GM19397 (cell line): ENCODE results near the gene TBC1D14.

ENCODE experiments used
- ATAC-seq: cut with Tn5 transposase; IDR thresholded peaks from one replicate; pipeline ENCODE4 v1.9.1; 2021; ENCODE audit warnings: mild to moderate bottlenecking, moderate library complexity; ENCODE audit not compliant: unreplicated experiment

Gene TBC1D14

DNA sequence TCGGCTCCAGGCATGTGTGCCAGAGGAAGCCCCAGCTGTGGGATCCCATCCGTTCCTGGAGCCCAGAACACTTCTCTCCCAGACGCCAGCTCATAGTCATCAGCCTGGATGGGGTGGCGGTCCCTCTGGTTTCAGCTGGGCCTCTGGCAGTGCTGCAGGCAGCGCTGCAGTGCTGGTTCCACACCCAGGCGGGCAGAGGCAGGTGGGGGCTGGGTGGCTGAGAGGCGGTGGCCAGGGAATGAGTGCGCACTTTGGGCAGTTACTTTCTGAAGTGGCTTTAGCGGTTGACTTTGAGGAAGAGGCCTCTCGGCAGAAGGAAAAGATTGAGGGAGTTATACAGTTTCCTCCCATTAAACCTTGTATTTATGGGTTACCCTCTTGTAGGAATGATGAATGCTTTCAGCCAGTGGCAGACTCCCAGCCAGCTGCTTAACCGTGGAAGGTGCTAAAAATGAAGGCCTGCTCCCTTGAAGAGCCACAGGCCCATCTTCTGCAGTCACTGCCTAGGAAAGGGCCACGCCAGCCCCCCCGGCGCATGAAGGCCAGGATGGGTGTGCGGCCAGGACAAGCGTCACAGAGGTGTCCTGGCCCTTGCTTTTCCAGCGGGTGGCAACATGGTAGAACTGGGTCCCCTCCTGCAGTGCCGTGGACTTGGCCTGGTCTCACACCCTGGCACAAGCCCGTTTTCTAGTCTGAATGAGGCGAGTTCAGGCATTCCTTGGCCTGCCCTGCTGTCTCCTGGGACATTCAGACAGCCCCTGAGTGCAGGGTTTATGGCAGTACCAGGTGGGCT lies 143.5 kb downstream of the TBC1D14 start:
- ATAC-seq, result no peak

DNA sequence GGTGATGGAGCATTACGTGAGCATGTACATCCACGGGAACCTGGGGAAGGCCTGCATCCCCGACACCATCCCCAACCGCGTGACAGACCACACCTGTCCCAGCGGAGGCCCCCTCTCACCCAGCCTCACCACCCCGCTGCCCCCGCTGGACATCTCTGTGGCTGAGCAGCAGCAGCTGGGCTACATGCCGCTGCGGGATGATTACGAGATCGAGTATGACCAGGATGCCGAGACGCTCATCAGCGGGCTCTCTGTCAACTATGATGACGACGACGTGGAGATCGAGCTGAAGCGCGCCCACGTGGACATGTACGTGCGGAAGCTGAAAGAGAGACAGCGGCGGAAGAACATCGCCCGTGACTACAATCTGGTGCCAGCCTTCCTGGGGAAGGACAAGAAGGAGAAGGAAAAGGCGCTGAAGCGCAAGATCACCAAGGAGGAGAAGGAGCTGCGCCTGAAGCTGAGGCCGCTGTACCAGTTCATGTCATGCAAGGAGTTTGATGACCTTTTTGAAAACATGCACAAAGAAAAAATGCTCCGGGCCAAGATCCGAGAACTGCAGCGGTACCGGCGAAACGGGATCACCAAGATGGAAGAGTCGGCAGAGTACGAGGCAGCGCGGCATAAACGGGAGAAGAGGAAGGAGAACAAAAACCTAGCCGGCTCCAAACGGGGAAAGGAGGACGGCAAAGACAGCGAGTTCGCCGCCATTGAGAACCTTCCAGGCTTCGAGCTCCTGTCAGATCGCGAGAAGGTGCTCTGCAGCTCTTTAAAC lies 144.7 kb downstream of the TBC1D14 start:
- ATAC-seq, result no peak

DNA sequence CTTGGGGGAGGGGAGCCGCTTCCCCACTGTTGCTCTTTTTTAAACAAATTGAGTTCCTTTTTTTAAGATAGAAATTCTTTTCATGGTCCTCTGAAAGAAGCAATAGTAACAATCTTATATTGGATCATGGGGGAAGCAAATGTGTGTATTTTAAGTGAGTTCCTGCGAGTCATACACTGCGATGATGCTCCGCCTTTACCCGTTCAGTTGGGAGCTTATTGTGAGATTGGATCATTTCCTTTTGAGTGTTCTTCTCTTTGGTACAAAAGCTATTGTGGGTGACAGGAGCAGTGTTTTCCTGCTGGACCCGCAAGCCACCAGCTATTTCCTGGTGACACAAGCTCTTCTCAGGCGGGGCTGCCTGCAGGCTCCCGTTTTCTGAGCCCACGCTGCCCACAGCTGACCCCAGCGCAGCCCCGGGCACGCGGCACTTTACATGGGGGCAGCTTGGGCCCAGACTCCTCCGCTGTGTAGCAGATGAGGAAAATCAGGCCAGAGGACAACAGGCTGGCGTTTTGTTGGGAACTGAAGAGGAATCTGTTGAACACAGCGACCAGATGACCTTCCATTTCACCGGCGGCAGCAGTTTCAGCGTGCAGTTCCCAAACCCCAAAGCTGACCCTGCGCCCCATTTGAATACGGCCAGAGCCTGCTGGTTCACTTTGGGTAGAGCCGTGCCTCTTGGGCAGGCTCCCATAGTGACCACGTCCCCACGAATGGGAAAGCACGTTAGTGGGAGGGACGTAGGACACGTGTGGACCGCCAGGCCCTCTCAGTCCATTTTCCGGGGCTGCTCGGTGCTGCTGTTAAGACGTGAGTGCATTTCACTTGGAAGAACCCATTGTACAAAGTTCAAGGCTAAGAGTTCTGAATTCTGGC lies 145.7 kb downstream of the TBC1D14 start:
- ATAC-seq, result no peak

DNA sequence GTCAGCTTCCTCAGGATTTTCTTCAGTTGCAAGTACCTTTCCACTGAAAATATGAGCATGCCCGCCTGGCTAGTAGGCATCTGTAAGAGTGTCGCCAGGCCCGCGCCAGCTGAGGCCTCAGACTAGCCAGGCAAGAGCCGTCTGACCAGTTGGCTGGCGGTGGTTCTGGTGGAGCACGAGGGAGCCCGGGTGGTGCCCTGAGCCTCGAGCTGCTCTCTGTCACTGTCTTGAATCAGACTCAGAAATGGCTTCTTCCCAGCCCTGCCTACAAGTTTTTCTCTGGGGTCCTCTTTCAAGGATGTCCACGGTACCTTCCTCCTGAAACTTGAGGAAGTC lies 146.3 kb downstream of the TBC1D14 start:
- no peak for ATAC-seq

DNA sequence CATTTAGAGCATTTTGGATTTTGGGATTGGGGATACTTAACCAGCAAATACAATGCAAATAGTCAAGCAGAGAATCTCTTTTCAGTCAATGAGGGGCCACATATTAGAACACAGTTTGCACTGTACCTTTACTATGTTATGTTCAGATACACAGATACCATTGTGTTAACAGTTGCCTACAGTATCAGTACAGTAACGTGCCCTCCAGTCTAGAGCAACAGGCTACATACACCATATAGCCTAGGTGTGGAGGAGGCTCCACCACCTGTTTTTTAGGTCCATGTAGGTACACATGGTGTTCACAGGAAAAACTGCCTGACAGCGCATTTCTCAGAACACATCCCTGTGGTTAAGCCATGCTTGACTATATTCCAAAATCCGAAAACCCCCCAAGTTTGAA lies 149.2 kb downstream of the TBC1D14 start:
- ATAC-seq, result no peak

DNA sequence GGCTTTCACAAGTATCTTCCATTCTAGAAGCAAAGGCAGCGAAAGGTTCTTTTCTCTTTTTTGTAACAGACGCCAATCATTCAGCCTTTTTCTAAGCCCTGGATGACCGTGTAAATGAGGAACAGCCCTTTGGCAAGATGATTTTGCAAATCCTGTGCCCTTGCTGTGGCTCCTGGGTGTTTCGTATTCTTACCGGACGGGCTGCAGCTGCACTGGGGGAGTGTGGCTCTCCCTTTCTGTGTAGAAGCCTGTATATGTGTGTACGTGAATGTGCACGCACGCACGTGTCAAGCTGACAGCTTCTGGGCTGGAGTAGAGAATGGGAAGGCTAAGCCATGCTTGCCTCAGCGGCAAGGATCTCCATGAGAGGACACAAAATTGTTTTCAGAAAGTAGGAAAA lies 150.0 kb downstream of the TBC1D14 start:
- ATAC-seq, result no peak

DNA sequence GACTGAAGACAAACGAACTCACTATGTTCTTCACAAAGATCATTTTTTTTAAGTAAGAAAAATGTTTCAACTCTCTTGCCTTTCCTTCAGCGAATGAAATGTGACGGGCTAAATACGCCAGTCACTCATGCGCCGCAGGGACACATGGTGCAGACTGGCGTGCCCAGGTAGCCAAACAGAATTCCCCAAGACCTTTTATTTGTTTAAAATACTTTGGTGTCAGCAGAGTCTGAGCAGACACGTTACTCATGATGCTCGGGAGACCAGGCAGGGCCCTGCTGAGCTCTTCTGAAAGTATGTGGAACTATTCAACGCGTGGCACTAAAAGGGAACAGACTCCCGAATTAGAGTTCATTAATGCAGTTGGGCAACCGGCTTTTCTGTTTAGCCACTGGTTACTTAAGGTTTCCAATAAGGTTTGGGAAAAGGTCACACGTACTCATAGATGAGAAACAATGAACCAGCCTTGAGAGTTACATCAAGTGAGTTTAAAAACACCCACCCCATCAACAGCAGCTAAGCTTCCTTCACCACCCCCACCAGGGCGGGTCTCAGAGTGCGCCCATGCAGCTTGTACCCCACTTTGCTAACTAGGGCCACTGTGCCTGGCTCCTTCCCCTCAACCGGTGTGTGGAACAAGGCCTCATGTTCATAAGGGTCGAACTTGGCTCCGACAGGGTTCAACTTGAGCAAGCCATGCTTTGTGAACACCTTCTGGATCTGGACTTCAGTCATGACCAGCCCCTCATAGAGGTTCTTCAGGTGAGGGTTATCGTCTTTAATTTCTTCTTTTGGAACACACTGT lies 150.9 kb downstream of the TBC1D14 start:
- ATAC-seq, result no peak

DNA sequence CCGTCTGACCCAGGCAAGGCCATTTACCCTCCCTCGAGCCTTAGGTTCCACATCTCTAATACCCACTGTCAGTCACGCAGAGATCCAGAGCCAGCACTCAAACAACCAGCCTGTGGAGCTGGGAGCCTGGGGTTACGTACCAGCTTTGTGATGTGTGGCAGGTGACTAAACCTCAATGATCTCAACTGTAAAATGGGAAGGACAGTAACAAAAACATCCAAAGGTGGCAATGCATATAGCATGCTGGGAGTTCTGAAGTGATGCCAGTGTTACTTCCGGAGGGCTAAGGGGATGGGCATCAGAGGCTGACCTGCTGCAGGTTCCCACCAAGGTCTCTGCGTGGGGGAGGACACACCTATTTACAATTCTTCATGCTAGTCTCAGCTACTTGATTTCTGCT lies 152.2 kb downstream of the TBC1D14 start:
- no peak for ATAC-seq

DNA sequence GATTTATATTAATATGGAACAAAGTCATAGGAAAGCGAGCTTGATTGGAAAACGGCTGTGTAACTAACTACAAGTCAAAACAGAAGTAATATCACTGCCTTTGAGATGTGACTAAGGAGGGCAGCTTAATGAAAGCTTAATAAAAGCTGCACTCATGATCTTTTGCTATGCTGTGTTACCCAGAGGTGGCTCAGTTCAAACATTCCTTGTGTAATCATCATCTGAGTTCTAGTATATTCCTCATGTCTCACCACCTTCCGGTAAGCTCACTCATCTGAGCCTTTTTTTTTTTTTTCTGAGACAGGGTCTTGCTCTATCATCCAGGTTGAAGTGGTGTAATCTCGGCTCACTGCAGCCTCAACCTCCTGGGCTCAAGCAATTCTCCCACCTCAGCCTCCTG lies 153.2 kb downstream of the TBC1D14 start:
- no peak for ATAC-seq

DNA sequence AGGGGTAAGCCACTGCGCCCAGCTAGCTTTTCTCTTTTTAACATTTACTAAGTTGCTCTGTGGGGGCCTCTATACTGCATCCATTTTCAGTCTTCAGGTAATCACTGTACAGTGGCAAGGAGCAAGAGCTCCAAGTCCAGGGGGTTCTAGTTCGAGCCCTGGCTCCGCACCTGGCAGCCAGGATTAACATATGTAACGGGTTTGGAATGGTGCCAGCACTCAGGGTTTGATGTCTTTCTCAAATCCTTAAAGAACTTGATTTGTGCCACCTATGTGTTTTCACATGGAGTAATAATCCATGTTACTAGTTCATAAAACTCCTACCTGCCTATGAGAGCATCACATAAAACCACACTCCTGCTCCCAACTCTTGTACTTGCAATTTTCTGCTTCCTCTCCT lies 153.7 kb downstream of the TBC1D14 start:
- ATAC-seq, result no peak

DNA sequence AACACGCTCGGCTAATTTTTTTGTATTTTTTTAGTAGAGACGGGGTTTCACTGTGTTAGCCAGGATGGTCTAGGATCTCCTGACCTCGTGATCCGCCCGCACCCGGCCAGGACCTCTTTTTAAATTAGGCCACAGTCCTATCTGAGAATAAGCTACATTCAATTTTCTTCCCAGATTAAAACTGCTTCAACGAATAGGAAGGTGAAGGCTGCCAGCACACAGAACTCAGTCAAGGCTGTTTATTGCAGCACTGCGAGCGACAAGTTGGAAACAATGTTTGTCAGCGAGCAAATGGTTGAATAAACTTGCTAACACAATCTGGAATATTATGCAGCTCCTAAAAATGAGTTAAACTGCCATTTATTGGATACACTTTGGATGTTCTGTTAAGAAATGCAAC lies 156.4 kb downstream of the TBC1D14 start:
- ATAC-seq, result no peak

DNA sequence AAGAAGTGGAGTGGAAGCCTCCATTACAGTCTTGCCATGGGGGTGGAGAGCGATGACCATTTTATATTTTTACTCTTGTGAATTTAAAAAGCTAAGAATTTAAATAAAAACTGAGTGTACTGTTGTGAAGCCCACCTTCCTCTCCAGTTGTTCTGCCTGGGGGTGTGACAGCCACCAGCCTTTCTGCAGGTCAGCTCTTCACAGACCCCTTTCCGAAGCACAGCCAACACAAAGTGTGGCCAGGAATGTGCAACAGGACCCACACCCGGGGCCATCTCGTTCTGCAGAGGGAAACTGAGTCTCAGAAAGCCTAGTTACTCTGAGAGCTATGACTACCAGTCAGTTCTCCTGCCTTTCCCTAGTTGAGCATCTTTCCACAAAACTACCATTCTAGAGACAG lies 156.9 kb downstream of the TBC1D14 start:
- ATAC-seq, result no peak

DNA sequence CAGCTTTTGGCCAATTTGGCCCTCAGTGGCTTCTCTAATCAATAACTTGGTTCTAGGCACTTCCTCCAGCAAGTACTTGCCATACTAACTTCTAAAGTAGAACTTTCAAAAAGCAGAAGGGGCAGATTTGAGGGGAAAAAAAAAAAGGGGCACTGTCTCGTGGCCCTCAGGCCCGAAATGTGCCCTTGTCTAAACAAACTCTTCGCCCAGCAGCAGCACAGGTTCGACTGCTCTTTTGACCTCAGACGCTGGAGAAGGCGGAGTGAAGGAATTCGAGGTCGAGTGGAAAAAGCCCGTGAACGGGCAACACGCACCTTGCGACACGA lies 157.5 kb downstream of the TBC1D14 start:
- no peak for ATAC-seq

DNA sequence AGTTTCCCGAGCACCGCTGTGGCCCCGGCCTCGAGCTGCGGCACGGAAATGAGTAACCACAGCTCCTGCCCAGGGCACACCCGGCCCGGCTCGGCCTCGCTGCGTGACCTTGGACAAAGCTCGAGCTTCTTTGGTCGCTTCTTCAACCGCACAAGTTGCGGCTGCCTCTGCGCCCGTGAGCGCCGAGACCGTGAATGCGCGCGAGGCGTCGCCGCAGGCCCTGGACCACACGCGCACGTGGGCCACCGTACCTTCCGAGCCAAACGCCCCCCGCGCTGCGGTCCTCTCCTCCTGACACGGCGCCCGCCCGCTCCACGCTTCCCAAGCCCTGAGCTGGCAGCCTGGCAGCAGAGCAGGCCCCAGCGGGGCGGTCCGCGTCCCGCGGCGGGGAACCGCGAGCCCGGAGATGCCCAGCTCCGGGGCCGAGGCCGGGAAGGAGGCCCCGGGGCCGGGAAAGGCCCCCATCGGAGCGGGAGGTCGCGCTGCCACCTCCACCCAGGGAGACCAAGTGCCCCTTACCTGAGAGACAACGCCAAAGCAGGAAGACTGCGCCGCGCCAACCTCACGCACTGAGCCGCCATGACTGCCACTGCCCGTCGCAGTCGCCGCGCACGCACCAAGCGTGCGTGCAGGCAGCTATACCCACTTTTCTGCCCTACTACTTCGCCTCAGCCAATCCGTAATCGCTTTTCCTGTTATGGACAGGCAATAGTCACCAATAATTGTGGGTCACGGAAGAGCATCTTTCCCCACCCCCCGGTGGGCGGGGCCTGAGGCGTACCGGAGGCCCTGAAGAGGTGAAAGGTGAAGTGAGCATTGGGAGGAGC lies 158.0 kb downstream of the TBC1D14 start, which contains the start of gene GRPEL1:
Gene GRPEL1 (minus strand): TSS at position 613 of the 827 bp plus-strand sequence. CDS start 32 bp downstream, at position 581.
- ATAC-seq, result peak; percentile 86

DNA sequence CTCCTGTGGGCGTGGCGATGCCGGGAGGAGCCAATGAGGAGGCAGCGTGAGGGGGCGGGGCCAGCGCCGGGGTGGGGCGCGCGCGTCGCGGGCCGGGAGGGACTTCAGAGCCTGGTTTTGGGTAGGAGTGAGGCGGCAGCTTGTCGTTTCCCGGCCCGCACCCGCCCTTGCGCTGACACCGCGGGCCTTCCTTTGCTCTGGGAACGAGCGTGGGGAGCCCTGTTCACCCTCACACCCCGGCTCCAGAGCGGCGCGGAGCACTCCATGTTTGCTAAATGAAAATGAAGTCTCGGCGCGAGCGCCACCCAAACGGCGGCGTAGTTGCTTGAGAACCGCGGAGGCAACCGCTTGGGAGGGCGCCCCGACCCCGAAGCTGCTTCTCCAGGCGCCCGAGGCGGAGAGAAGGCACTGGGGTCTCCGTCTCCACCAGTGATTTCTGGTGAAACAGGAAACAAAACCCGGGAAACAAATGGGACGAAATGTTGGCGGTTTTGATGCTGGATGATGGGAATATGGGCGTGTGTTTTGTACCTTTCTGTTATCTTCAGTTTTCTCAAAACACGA lies 158.7 kb downstream of the TBC1D14 start:
- ATAC-seq, result peak; percentile 13

DNA sequence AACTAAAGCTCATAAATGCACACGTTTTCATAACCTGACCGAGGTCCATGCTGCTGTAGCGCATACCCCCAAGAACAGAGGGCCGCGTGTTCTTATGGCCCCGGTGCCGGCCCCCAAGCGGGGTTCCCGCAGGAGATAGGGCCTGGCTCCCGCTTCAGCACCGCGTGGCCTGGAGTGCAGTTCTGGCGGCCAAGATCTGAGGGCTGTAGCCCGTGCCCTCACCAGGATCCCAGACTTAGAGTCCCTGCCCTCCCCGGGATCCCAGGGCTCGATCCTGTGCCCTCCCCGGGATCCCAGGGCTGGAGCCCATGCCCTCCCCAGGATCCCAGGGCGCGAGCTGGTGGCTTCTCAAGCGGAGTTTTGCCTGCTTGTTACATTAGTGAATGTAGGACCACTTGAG lies 159.3 kb downstream of the TBC1D14 start:
- ATAC-seq, result no peak

DNA sequence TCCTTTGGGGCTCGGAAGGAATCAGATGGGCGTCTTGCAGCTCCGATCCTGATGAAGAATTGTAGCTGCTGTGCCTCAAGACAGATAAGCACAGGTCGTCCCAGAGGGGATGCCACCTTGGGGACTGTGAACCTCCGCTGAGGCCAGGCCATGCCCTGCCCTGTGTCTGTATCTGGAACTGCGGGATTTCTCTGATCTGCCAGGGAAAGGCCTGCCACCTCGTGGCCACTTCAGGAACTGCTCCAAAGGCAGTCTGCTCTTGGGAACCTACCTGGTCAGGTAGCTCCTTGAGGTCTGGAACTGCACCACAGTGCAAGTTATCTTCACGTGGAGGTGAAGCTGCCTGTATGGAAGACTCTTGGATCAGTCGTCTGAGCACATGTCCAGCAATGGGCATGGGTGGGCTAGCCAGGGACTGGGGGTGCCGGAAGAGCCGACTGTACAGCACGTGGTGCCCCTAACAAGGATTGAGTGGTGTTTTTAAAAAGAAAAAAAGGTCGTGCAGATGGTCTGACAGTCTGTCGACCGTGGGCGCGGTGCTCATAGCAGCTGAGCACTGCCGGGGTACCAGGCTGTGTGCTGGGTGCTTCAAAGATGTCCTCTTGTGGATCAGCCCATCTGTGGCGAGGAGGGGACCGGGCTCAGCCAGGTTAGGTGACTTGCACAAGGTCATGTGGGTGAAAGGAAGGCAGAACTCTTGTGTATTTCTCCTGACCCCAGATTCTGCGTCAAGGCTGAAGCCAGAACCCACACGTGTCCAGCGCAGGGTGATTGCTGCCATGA lies 161.3 kb downstream of the TBC1D14 start:
- ATAC-seq, result peak; percentile 24

DNA sequence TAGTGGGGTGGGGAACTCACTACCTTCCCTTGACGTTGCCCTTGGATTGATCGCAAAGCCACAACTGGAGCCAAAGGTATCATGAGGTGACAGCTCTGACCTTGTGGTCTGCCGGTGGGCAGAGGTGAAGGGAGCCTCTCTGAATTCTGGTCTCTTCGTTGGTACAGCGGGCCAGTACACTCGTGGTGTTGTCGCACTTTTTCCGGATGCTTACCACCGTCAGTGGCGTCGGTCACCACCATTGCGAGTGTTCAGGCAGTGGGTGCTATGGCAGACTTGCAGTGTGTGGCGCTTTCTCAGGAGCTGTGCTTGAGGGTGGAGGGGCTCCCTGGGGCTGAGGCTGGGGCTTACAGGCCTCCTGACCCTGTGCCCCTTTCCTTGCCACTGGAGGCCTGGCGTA lies 163.4 kb downstream of the TBC1D14 start:
- ATAC-seq, result no peak
